GM20000 (cell line): ENCODE data around the gene RABGAP1L.
A peak's percentile ranks its signal among the peaks of the same experiment; 100 is the strongest.
"Not testable (repeated sequence)": the region's sequence is repeated elsewhere in the genome, so short reads cannot be mapped to it uniquely, and the experiment has no call there.

Experiments used
- DNase-seq: peaks from one replicate; pipeline ENCODE4 v3.0.0; 2012; ENCODE audit warnings: low spot score
- CTCF ChIP-seq: IDR thresholded peaks from 2 replicates; pipeline ENCODE4 v1.5.1; 2012; ENCODE audit warnings: mild to moderate bottlenecking, control low read depth; ENCODE audit errors: extremely low read depth, missing control alignments

RABGAP1L gene

GRCh38 chr1:174123843-174124242, 35.5 kb upstream of the RABGAP1L start:
- no peak for DNase-seq
- TF ChIP-seq CTCF: no peak

DNA sequence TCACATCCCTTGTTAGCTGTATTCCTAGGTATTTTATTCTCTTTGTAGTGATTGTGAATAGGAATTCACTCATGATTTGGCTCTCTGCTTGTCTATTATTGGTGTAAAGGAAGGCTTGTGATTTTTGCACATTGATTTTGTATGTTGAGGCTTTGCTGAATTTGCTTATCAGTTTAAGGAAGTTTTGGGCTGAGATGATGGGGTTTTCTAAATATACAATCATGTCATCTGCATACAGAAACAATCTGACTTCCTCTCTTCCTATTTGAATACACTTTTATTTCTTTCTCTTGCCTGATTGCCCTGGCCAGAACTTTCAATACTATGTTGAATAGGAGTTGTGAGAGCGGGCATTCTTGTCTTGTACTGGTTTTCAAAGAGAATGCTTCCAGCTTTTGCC, 32.1 kb upstream of the RABGAP1L start:
- not testable (repeated sequence) for DNase-seq

GRCh38 chr1:174131032-174131638, 28.2 kb upstream of the RABGAP1L start:
- no peak for DNase-seq

DNA sequence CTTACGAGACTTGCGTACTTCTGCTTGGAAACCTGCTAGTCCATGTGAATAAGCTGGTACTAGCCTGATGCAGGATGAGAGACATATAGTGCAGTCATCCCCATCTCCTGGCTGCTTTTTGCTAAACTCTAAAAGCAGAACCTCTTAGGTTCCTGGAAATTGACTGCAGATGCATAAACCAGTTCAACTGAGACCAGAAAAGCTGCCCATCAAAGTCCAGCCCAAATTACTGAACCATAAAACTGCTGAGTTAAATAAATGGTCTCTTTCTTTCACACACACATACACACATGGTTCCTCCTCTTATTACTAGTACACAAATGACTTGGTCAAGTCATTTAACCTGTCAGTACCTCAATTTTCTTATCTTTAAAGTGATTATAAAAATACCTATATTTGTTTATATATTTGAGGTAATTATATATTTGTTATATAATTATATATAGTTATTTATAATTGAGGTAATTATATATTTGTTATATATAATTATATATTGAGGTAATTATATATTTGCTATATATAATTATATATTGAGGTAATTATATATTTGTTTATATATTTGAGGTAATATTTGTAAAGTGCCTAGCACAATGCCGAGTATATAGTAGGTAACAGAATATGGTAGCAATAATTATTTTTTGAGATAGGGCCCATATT, 25.2 kb upstream of the RABGAP1L start:
- DNase-seq: peak; percentile 21
- TF ChIP-seq CTCF: no peak

More at GRCh38 chr1:174131032-174131638, 28.2 kb upstream of the RABGAP1L start:
- TF ChIP-seq CTCF: no peak

- DNase-seq: no peak
Measured at GRCh38 chr1:174135211-174135610, 24.1 kb upstream of the RABGAP1L start.

DNA sequence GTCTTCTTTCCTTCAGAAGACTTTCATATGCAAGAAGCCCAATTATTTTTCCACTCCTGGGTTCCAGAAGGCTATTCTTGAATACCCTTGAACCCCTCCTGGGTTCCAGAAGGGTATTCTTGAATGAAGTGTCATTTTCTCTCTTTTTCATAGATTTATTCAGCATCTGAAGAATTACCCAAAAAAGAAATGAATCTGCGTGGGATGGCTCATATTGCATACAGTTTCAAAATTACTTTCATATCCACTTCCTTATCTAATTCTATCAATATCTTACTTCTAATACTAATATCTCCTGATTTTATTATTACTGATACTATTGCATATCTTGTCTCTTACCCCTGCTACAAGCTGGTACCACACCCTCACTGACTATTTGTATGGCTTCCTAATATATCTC, 22.6 kb upstream of the RABGAP1L start:
- TF ChIP-seq CTCF: no peak
- no peak for DNase-seq

More at GRCh38 chr1:174135211-174135610, 24.1 kb upstream of the RABGAP1L start:
- no peak for TF ChIP-seq CTCF

GRCh38 chr1:174142836-174143235, 16.5 kb upstream of the RABGAP1L start:
- no peak for DNase-seq
- no peak for TF ChIP-seq CTCF

GRCh38 chr1:174143727-174144396, 15.5 kb upstream of the RABGAP1L start:
- not testable (repeated sequence) for DNase-seq

DNA sequence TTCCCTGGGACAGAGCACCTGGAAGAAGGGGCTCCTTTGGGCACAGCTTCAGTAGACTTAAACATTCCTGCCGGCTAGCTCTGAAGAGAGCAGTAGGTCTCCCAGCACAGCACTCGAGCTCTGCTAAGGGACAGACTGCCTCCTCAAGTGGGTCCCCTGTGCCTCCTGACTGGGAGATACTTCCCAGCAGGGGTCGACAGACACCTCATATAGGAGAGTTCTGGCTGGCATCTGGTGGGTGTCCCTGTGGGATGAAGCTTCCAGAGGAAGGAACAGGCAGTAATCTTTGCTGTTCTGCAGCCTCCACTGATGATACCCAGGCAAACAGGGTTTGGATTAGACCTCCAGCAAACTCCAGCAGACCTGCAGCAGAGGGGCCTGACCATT, 14.9 kb upstream of the RABGAP1L start:
- DNase-seq: not testable (repeated sequence)
